Brain pericyte (primary cell): Measurements from ENCODE around the gene PRICKLE2.

Source experiments
- DNase-seq: peaks from one replicate; pipeline ENCODE4 v3.0.0-alpha.2; 2012; ENCODE audit warnings: low read depth, low spot score

The PRICKLE2 gene

DNA sequence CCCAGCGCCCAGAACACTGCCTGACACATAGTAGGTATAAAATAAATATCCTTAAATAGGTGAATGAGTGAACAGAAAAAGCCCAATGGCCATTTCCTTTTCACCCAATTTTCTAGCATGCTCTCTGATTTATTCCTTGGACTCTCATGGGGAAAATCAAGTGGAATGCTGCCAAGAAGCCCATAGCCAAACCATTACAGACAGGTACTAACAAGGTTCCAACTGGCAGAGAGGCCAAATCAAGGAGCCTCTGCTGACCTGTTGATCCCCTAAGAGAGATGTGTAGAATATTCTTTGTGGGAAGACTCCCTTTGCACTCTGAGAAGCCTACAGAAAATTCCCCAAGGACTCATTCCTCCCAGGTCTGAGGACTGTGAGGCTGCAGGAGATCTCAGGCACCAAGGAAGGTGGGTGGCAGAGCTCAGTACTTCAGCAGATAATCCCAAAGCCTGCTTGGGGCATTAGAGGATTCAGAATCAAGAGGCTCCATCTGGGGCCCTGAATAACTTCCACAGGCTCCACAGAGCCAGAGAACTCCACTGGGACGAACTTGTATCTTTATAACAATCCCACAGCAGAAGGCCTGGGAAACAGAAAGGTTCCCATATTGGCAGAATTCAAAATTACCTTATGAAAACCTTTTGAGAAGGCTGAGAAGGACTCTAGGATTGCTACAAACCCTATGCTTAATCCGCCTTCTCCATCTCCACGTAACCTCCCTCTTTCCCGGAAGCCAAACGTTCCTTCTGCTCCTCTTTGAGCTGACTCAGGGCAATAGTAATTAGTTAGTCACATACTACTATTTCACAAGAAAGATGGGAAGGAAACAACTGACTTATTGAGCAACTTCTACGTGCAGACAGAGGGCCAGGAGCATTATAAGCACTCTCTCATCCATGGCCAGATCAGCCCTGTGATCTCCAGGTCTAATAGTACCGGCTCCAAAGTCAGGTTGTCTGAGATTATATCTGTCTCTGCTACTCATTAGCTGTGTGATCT lies 34.5 kb downstream of the PRICKLE2 start:
- DNase-seq = no peak

DNA sequence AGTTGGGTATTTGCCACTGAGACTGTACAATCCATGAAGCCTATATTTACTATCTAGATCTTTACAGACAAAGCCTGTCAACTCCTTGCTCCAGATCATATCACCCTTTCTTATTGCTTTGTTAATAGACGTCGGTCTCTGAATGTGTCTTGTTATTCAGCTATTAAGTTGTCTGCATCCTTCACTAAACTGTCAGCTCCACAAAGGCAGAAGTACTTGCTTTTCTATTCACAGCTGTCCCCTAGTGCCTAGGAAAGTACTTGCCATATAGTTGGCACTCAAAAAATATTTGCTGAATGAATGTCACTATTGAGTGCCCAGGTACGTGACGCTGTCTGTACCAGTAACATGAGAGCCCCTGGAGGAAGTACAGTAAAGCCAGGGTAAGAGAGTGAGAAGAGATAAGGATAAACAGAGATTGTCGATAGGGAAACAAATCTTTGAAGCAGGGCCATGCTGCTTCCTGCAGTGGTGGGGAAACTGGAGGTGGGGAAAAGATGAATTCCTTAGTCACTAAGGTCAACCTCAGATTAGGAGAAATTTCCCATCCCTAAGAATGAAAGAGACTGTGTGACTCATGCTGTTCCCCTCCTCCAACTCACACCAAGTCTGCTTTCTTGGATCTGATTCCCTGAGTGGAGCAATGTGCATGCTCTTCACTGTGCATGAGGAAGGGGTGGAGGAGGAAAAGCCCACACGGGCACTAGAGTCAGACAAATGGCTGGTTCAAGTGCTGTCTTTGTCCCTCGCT lies 36.3 kb downstream of the PRICKLE2 start:
- peak; percentile 40 for DNase-seq

DNA sequence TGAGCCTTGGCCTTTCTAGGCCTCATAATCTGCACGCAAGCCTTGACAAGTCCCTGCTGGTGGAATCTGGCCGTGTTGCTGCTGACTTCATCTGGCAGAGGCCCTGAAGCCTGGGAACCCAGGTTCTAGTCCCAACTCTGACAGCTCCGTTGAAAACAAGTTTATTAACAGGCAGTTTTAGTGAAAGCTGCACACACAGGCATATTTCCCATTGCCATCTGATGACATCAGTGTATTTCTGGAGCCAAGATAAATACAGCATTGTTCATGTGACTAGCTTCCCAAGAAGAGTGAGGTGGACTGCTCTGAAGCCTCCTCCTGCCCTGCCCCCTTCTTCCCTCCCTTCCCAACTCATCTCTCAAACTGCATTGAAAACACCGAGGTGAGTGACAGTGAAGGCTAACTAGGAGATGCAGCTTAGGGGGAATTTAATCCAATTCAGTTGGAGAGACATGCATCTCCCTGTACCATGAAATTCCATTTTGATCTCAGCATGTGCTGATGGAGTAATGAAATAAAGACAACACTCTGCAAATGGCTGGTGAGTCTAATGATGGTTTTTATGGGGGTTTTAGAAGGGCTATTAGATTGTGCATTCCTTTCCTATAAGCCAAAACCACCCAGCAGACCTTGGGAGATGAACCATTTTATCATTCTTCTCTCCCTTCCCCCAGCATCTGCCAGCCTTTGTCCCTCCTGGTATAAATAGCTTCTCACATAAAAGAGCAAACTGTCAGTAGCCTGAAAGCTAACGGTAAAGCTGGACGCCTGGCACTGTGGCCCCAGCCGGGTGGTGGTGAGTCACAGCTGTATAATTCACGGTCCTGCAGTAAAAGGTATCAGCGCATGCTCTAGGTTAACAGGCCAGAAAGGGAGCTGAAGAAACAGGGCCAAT lies 38.0 kb downstream of the PRICKLE2 start:
- peak; percentile 79 for DNase-seq

DNA sequence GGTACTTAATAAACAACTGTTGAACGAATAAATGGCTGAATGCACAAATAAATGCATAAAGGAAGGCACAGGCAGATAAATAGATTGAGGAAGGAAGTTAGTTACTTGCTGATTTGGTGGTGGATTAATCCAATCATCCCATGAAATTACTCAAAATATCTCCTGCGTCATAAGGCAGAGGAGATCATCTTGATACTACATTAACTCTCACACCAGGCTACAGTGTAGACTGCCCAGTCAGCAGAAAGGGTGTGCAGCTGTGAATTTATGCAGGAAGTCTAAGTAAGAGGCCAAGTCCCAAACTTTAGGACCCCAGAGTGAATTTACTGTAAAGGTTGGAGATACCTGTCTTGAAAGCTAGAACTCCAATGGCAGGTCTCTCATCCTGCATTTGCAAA lies 38.6 kb downstream of the PRICKLE2 start:
- no peak for DNase-seq

DNA sequence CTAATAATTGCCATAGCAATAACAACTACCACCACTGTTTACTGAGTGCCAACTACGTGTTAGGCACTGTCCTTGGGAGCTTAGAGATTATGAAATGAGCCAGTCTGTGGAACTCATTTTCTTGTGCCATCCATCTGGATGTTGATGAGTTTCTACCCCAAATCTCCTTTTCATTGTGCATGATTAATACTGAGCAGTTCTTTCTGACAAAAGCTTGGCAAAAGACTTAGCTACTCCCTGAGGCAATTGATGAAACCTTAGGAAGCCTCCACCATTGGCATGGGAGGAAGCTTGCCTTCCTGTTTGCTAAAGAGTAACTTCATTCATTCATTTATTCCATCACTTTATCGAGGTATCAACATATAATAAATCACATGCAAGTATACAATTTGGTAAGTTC lies 39.8 kb downstream of the PRICKLE2 start:
- no peak for DNase-seq

DNA sequence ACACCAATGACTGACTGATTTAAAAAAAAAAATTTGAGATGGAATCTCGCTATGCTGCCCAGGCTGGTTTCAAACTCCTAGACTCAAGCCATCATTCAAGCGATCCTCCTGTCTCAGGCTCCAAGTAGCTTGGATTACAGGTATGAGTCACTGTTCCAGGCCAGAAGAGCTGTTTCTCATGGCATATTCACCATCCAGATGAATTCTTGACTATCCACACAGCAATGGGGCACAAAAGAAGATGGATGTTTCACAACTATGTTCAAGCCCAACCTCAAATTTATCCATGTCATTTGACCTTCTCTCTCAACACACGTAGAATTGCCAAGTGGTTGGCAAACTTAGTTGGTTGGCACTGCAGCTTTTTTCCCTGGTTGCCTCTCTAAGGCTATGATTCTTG lies 40.6 kb downstream of the PRICKLE2 start:
- DNase-seq = no peak

DNA sequence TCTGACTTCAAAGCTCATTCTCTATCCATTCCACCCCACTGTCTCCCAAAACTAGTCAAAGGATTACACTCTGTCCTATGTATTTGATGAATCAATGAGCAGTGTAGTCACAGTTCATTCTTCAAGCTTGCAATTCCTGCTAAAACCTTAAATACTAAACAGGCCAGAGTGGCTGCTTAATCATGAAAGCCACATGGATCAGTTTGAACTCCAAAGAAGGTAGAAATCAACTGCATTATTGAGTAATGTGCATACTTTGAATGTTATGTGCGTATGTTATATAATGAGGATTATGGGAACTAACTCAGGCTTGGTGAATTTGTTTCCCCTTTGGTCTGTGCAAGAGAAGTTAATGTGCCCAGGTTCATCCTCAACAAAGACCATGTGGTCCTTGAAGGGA lies 45.4 kb downstream of the PRICKLE2 start:
- no peak for DNase-seq

DNA sequence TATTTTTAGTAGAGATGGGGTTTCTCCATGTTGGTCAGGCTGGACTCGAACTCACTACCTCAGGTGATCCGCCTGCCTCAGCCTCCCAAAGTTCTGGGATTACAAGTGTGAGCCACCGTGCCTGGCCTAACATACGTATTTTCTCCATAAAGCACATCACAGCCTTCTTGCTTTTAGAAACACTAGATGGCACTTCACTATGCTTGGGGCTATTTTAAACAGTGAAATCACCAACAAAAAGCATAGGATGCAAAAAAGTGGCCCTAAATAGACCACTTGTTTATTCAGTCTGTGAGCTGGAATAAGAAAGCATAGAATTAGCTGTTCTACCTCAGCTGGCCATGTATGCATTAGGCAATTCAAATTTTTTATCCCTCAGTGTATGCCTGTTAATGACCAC lies 46.0 kb downstream of the PRICKLE2 start:
- no peak for DNase-seq

DNA sequence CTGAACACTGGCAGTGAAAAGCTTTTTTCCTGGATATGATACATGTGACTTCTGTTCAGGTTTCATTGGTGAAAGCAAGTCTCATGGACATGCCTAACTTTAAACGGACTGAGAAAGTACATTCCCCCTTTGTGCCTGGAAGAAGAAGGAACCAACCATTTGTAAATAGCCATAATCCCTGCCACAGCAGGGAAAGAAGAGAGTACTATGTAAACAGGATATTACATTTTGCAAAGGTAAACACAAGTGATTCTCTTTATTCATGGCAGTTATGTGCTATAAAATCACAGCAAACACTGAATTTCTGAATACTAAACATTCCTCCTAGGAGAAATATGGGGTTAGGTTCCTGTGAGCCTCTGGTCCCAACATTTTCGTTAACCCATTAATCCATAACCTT lies 46.8 kb downstream of the PRICKLE2 start:
- DNase-seq = no peak

DNA sequence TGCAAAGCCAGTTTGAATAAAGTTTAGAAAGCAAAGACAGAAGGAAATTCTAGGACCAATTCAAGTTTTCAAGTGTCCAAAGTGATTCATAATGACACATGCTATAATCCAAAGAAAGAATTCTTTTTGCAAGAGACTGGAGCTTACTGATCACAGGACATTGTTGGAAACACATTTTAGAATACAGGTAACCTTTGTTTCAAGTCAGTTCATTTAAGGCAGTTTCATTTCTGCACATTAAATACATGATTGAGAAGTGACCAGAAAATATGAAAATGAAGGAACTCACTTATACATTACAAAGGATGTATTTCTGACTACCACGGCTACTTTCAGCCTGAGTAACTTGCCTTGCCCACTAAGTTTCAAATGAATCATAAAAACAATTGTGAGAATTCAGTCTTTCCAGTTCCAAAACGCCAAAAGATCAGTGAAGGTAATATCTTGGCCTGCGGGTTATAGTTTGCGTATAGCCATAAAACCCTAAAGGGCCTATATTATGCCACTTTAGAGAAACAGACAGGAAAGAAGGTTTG lies 48.7 kb downstream of the PRICKLE2 start:
- no peak for DNase-seq

DNA sequence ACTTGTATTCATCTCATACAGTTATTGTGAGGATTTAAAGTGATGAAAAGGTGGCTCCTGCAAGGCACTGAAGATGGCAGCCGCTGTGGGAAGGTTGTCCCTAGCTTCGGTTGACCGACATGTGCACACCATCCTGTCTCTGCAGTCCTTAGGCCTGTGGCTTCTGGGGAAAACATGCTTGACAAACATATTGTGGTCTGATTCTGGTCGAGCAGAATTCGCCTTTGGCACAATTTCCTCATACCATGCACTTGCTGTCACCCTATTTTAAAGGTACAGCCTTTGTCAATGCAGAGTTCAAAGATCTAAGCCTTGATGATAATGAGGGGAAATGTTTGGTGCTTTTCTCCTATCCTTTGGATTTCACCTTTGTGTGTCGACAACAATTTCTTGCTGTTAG lies 50.9 kb downstream of the PRICKLE2 start:
- no peak for DNase-seq

DNA sequence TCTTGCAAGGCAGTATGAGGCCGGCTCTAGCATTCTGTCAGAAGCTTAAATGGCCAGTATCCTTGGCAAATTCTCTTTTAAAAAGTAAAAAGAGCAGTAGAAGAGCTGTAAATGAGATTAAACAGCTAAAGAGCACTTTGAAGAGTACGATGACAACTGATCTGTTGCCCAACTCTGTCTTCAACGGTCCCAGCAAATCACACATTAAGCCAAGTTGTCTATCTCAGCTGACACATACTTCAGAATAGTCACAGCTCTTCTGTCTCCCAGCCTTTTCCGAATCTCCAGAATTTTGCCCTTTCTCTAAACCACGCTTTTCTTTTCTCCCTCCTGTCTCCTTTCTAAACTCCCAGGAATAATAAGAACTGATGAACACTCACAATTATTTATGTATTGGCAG lies 51.7 kb downstream of the PRICKLE2 start:
- DNase-seq = no peak

DNA sequence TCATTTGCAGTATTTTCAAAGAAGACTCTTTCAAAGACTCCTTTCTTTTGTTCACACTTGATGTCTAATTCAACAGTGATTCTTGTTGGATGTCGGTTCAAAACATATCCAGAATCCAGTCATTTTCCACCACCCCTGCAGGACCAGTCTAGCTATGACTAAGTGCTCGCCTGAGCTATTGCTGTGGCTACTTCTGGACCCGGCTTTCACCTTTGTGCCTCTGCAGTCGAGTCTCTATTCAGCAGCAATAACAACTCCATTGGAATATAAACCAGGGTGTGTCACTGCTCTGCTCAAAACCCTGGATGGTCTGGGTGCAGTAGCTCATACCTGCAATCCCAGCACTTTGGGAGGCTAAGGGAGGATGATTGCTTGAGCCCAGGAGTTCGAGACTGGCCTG lies 55.0 kb downstream of the PRICKLE2 start:
- no peak for DNase-seq

DNA sequence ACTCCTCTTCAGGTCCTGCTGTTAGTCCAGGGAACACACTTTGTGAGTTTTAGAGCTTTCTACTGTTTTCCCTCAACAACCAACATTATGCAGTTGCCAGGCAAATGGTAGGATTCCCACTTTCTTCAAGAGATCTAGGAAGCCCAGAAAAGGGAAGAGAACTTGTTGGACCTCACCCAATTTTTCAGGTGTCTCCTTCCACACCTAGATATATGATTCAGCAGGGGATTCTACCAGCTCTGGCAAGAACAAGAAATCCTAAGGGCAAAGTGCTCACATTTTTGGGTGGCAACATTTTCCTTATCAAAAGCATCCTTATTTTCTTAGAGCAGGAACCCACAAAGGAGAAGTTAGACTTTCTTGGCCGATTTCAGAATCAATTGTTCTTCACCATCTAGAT lies 57.4 kb downstream of the PRICKLE2 start:
- DNase-seq = no peak

DNA sequence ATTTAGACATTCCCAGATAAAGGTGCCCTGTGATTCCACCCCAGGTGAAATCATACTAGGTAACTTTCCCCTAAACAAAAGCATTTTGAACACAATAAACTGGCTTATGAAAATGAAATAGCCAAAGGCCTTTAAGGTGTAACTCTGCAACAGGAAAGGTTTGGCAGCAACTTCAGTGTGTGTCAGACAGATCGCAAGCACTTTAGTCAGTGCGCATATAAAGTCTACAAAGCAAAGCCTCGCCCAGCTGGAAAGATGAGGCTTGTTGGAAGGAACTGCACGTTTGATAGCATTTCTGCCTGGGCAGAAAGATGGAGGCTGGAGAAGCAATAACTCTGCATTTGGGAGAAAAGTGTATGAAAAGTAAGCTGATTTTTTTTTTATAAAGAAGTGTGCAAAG lies 57.9 kb downstream of the PRICKLE2 start:
- no peak for DNase-seq

DNA sequence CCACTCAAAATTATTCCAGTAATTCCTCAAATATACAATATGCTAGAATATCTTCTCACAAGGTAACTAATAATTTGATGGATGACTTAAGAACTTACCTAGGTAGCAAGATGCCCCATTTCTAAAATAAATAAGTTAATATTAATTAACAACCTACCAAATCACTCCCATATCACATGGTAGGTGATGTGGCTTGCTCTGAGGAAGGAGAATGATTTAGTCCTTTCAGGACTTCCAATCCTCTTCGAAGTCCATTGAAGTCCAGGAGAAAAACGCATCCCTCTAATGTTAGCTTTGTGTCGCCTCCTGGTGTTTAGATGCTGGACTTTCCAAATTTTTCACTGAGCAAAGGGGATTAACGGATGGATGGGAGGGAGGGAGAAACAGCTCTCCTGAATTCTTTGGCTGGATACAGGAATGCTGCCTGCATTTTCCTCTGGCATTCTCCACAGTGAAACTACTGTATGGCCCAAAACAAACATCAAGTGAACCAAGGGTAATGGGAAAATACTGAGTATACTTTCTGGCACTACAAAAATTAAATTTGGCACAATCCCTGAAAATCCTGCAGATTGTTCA lies 58.6 kb downstream of the PRICKLE2 start:
- no peak for DNase-seq

DNA sequence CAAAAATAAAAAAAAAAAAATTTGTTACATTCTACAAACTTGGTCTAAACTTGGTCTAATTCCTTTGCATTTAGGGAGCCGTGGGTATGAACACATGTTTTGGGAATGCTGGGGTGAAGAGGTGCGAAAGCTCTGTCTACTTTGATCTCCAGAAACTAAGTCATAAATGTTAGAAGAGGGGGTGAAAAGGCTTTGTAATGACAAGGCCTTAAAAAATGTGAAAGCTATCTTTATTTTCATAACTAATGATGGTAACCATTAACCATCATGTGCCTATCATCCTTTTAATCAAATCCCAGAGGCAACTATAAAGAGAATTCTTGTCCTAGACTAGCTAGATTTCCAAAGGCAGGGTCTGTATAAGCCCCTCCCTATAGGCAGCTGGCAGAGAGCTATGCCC lies 60.9 kb downstream of the PRICKLE2 start:
- no peak for DNase-seq

DNA sequence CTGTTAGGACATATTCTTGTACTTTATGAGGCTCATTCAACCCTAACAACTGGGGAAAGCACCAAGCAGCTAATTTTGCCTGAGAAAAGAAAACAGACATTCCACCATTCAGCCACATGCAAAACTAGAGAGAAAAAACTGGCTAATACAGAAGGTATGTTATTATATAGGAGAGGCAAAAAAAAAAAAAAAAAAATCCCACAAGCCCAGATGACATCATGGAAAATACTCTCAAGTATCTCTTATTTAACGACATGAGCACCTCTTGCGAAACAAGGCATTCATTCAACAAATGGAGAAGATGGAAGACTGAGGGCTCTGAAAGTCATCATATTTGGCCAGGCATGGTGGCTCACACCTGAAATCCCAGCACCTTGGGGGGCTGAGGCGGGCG lies 61.5 kb downstream of the PRICKLE2 start:
- DNase-seq = peak; percentile 26

DNA sequence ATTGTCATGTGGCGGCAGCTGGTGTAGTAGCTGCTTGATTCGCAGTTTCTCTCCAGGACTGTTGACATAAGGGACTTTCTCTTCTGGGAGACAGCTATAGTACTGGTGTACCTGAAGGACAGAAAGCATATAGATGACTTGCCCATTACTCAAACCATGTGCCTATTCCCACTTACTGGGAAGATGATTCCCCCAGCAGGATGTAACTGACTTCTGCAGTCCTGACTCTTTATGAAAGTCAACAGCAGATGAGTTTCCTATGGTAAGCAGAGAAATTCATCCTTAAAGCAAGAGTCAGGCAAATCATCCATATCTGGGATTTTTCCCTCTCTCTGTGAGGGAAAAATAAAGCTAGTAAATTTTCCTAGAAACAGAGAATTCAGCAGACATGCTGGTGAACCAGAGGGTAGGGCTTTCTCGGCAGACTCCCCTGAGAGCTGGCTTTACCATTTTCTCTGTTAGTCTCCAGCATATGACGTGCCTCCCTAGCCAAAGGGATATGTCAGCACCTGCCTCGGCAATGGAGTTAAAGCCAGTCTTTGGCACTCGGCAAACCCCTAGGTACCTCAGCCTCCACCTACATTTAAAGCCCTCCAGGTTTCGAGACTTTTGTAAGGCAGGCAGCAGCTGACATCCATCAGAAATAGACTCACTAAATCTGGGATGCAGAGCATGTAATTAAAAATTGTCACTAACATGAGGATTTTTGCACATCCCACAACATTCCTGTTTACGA lies 62.1 kb downstream of the PRICKLE2 start:
- DNase-seq = no peak

DNA sequence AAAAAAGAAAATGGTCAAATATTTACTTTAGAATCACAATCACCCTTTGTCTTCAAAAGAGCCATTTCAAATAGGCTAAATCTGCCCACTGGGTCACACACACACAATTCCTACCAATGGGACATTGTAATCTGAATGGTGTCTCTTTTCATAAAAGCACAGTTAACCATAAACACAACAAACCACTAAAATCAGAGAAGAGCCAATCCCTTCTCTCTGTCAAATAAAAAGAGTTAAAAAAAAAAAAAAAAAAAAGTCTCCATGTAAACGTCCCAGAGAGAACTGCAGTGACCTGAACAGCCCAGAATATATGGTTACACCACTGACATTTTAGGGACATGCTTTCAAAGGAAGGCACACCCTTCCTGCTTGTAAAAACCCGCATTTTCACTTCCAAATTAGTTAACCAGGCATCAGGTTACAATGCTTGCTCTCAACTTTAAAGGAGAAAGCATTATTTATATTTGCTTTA lies 63.7 kb downstream of the PRICKLE2 start:
- DNase-seq = no peak
